ENCODE data around the gene GBA3. TPM values are rescaled to one million over a fixed set of nuclear protein-coding genes. Genes with fewer than 3 reads are reported as not detected.

Gene GBA3
- total and polyA plus RNA-seq, 2 donors (not counting 3 experiments of a cell fraction or from before 2014, with no cell fraction given): not detected

DNA sequence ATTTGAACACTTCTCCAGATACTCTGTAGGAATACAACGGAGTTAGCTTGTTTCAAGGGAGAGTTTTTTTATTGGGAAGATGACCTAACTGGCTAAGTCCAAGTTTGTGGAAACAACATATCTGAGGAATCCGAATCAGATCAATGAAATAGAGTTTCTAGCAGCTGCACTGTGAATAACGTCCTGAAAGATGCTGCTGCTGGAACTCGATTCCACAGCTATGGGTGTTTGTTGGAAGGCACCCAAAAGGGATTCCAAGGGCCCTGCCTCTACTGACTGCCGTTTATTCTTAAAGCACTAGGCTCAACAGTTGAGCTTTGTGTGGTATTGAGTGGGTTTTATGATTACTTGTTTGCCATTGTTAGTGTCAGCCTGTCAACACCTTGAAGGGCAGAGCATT lies 6.6 kb upstream of the GBA3 start:
- Histone ChIP-seq H3K4me3 (replicated peaks in 1 of 3; ENCODE audit: insufficient read depth in 1 of 3, low read depth in 1 of 3, low read length in 3 of 3) (no peak overlapping the region), H3K4me1 (ENCODE audit: control insufficient read depth, extremely low read depth, insufficient read depth, low read length) (no peaks in the 10 kb centered on the region), H3K4me2 (ENCODE audit: insufficient read depth, low read length) (no peak overlapping the region), H3K9me1 (replicated peaks; ENCODE audit: control insufficient read depth, extremely low read depth, insufficient read depth, low read length) (no peaks in the 10 kb centered on the region), H3K9ac (replicated peaks; ENCODE audit: extremely low read depth, insufficient read depth, low read length) (no peak overlapping the region), H3K36me3 (ENCODE audit: control insufficient read depth in 2 of 2, extremely low read depth in 1 of 2, insufficient read depth in 2 of 2, low read length in 2 of 2) (no peaks in the 10 kb centered on the region), H3K79me2 (ENCODE audit: control insufficient read depth, insufficient read depth, low read length) (no peaks in the 10 kb centered on the region), H2AFZ (ENCODE audit: low read depth, low read length) (no peak overlapping the region), H3K27me3 (ENCODE audit: control insufficient read depth in 2 of 2, insufficient read depth in 2 of 2, low read length in 2 of 2) (no peaks in the 10 kb centered on the region), H4K20me1 (replicated peaks; ENCODE audit: control insufficient read depth, extremely low read depth, insufficient read depth, low read length) (no peaks in the 10 kb centered on the region), H3K27ac (ENCODE audit: insufficient read depth, low read depth, low read length) (no peak overlapping the region), H3K9me3 (replicated peaks; ENCODE audit: control insufficient read depth, insufficient read depth, low read length) (no peaks in the 10 kb centered on the region)
- FAIRE-seq (no peak), DNase-seq (ENCODE audit: low read depth, low spot score) (no peak)
- dilution Hi-C loops (cut with MboI; ENCODE audit: extremely low pct_ligation_motif_present, low sequenced_read_pairs): no loop called here
- TF ChIP-seq POLR2A (IDR thresholded peaks at IDR 0.05; ENCODE audit: low read depth, low read length) (no peak), MYC (IDR thresholded peaks at IDR 0.05; ENCODE audit: low read depth, low read length) (no peak)
- POLR2A ChIA-PET: no interaction called here
- intact Hi-C loops (cut with micrococcal nuclease): no loop called here
- CTCF ChIA-PET: interaction anchor here (0.9 kb wide), 1 partner anchor 276 kb away, joined by 3 read pairs; no protein-coding TSS in a partner anchor
- no TSS peak for BruUV-seq (replicated peaks)

DNA sequence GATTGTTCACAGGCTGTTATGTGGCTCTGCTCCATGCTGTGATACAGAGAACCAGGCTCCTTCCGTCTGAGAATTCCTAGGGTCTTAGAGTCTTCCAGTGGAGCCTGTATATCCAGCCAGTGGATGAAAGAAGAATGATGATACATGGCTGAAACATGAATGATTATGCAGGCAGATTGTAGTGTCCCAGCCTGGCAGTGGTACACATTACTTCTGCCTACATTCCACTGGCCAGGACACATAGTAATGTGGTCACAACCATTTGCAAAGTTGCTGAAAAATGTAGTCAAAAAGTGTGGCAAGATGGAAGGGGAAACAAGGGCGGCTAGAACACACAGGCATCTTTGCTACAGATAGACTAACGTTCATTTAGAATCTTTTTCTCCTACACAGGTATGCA lies 4.5 kb upstream of the GBA3 start:
- no peaks in the 10 kb centered on the region for H4K20me1 ChIP-seq (replicated peaks; ENCODE audit: control insufficient read depth, extremely low read depth, insufficient read depth, low read length)
- no peak overlapping the region for H3K4me2 ChIP-seq (ENCODE audit: insufficient read depth, low read length)
- no peak overlapping the region for H3K9ac ChIP-seq (replicated peaks; ENCODE audit: extremely low read depth, insufficient read depth, low read length)
- H3K27ac ChIP-seq (ENCODE audit: insufficient read depth, low read depth, low read length): no peak overlapping the region
- CTCF ChIA-PET: interaction anchor here (1.0 to 1.2 kb wide), 2 partner anchors 898 to 899 kb away, joined by 4 to 5 read pairs; no protein-coding TSS in a partner anchor
- intact Hi-C loops (cut with micrococcal nuclease): no loop called here
- H3K36me3 ChIP-seq (ENCODE audit: control insufficient read depth in 2 of 2, extremely low read depth in 1 of 2, insufficient read depth in 2 of 2, low read length in 2 of 2): no peaks in the 10 kb centered on the region
- dilution Hi-C loops (cut with MboI; ENCODE audit: extremely low pct_ligation_motif_present, low sequenced_read_pairs): no loop called here
- H3K79me2 ChIP-seq (ENCODE audit: control insufficient read depth, insufficient read depth, low read length): no peaks in the 10 kb centered on the region
- H3K9me3 ChIP-seq (replicated peaks; ENCODE audit: control insufficient read depth, insufficient read depth, low read length): no peaks in the 10 kb centered on the region
- no TSS peak for BruUV-seq (replicated peaks)
- no peaks in the 10 kb centered on the region for H3K4me1 ChIP-seq (ENCODE audit: control insufficient read depth, extremely low read depth, insufficient read depth, low read length)
- H2AFZ ChIP-seq (ENCODE audit: low read depth, low read length): no peak overlapping the region
- FAIRE-seq: no peak
- DNase-seq (ENCODE audit: low read depth, low spot score): no peak
- H3K9me1 ChIP-seq (replicated peaks; ENCODE audit: control insufficient read depth, extremely low read depth, insufficient read depth, low read length): no peaks in the 10 kb centered on the region
- TF ChIP-seq FOS (IDR thresholded peaks at IDR 0.05; ENCODE audit: borderline replicate concordance, insufficient read depth, low read length) (no peak), EZH2 (IDR thresholded peaks at IDR 0.05; ENCODE audit: borderline replicate concordance, low read depth, low read length, severe bottlenecking) (no peak), JUN (IDR thresholded peaks at IDR 0.05; ENCODE audit: borderline replicate concordance, insufficient read depth, insufficient read length, low read depth) (no peak), MYC (IDR thresholded peaks at IDR 0.05; ENCODE audit: low read depth, low read length) (no peak), POLR2A (IDR thresholded peaks at IDR 0.05; ENCODE audit: low read depth, low read length) (no peak), GATA2 (IDR thresholded peaks at IDR 0.05; ENCODE audit: insufficient read depth, insufficient read length, low read depth, low read length) (no peak), POLR2AphosphoS5 (IDR thresholded peaks at IDR 0.05; ENCODE audit: insufficient read depth, low read depth, low read length) (no peak)
- TF ChIP-seq, protein P1, sequence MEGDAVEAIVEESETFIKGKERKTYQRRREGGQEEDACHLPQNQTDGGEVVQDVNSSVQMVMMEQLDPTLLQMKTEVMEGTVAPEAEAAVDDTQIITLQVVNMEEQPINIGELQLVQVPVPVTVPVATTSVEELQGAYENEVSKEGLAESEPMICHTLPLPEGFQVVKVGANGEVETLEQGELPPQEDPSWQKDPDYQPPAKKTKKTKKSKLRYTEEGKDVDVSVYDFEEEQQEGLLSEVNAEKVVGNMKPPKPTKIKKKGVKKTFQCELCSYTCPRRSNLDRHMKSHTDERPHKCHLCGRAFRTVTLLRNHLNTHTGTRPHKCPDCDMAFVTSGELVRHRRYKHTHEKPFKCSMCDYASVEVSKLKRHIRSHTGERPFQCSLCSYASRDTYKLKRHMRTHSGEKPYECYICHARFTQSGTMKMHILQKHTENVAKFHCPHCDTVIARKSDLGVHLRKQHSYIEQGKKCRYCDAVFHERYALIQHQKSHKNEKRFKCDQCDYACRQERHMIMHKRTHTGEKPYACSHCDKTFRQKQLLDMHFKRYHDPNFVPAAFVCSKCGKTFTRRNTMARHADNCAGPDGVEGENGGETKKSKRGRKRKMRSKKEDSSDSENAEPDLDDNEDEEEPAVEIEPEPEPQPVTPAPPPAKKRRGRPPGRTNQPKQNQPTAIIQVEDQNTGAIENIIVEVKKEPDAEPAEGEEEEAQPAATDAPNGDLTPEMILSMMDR (IDR thresholded peaks at IDR 0.05; ENCODE audit: extremely low read depth in 1 of 2, insufficient read depth in 1 of 2, low read depth in 1 of 2, low read length in 2 of 2): no peak
- TF ChIP-seq, protein P2, sequence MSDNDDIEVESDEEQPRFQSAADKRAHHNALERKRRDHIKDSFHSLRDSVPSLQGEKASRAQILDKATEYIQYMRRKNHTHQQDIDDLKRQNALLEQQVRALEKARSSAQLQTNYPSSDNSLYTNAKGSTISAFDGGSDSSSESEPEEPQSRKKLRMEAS (IDR thresholded peaks at IDR 0.05; ENCODE audit: insufficient read depth, insufficient read length): no peak
- POLR2A ChIA-PET: no interaction called here
- H3K27me3 ChIP-seq (ENCODE audit: control insufficient read depth in 2 of 2, insufficient read depth in 2 of 2, low read length in 2 of 2): no peaks in the 10 kb centered on the region
- no peak overlapping the region for H3K4me3 ChIP-seq (replicated peaks in 1 of 3; ENCODE audit: insufficient read depth in 1 of 3, low read depth in 1 of 3, low read length in 3 of 3)

All from endothelial cell of umbilical vein (primary cell).